GM23248 (cell line): ENCODE results near the gene CASK. TPM values are rescaled to one million over a fixed set of nuclear protein-coding genes. Genes with fewer than 3 reads are reported as not detected.

Experiments
- DNase-seq: peaks from one replicate; pipeline ENCODE4 v3.0.0-alpha.2; 2015
- H2AFZ ChIP-seq: fragments of 200-600 bp; sonication (generic); 2 replicates; pipeline ENCODE4 v1.6.1; 2016; ENCODE audit warnings: antibody characterized with exemption
- H3F3A ChIP-seq: fragments of 200-600 bp; sonication (generic); 2 replicates; pipeline ENCODE4 v1.6.1; 2016; ENCODE audit warnings: mild to moderate bottlenecking, antibody characterized with exemption, mixed run types; ENCODE audit not compliant: insufficient read depth
- H3K27ac ChIP-seq: fragments of 200-600 bp; sonication (generic); 2 replicates; pipeline ENCODE4 v1.5.1; 2016; ENCODE audit warnings: mild to moderate bottlenecking
- H3K27me3 ChIP-seq: fragments of 200-600 bp; sonication (generic); replicated peaks from 2 replicates; pipeline ENCODE4 v1.6.1; 2016; ENCODE audit warnings: mild to moderate bottlenecking; ENCODE audit not compliant: insufficient read depth
- H3K36me3 ChIP-seq: fragments of 200-600 bp; sonication (generic); 2 replicates; pipeline ENCODE4 v1.6.1; 2016; ENCODE audit warnings: low read depth, mild to moderate bottlenecking
- H3K4me1 ChIP-seq: fragments of 200-600 bp; sonication (generic); 2 replicates; pipeline ENCODE4 v1.6.1; 2016; ENCODE audit warnings: mild to moderate bottlenecking; ENCODE audit not compliant: insufficient read depth
- H3K4me2 ChIP-seq: fragments of 200-600 bp; sonication (generic); one replicate; pipeline ENCODE4 v1.6.1; 2016; ENCODE audit warnings: mild to moderate bottlenecking; ENCODE audit not compliant: unreplicated experiment
- H3K4me3 ChIP-seq: fragments of 200-600 bp; sonication (generic); 2 replicates; pipeline ENCODE4 v1.5.1; 2016; ENCODE audit warnings: mild to moderate bottlenecking
- H3K79me2 ChIP-seq: fragments of 200-600 bp; sonication (generic); 2 replicates; pipeline ENCODE4 v1.6.1; 2016; ENCODE audit warnings: mild to moderate bottlenecking; ENCODE audit not compliant: insufficient read depth
- H3K9ac ChIP-seq: fragments of 200-600 bp; sonication (generic); 2 replicates; pipeline ENCODE4 v1.6.1; 2016; ENCODE audit warnings: mild to moderate bottlenecking
- H3K9me2 ChIP-seq: fragments of 200-600 bp; sonication (generic); 2 replicates; pipeline ENCODE4 v1.6.1; 2016; ENCODE audit warnings: mixed run types, mild to moderate bottlenecking, moderate library complexity; ENCODE audit not compliant: insufficient read depth
- H3K9me3 ChIP-seq: fragments of 200-600 bp; sonication (generic); one replicate; pipeline ENCODE4 v1.6.1; 2017; ENCODE audit warnings: low read depth
- H4K20me1 ChIP-seq: fragments of 200-600 bp; sonication (generic); 2 replicates; pipeline ENCODE4 v1.6.0; 2016; ENCODE audit not compliant: insufficient read depth
- EZH2 ChIP-seq: fragments of 200-600 bp; sonication (generic); IDR thresholded peaks from 2 replicates; pipeline ENCODE4 v1.6.1; 2018; ENCODE audit warnings: antibody characterized with exemption, mild to moderate bottlenecking; ENCODE audit not compliant: insufficient read depth, poor library complexity, severe bottlenecking
- EZH2phosphoT487 ChIP-seq: fragments of 200-600 bp; sonication (generic); IDR thresholded peaks from 2 replicates; pipeline ENCODE4 v1.6.1; 2018; ENCODE audit warnings: antibody characterized with exemption, moderate library complexity, mild to moderate bottlenecking, low read depth; ENCODE audit not compliant: insufficient read depth
- WGBS, 2 experiments: methylation state at CpG; one replicate each; pipeline ENCODE4 v1.1.6; 2015 to 2017; ENCODE audit warnings: low lambda C conversion rate in 2 of 2, low coverage in 1 of 2; ENCODE audit errors: missing lambda C conversion rate in 2 of 2; 5-methylcytosine and 5-hydroxymethylcytosine counted together
- in situ Hi-C: fragments of 300-500 bp; cut with MboI; formaldehyde crosslinking; loops from 2 replicates; pipeline ENCODE4 v1.15.0; 2020
- polyA plus RNA-seq: library from polyadenylated mRNA; unstranded; fragments of >200 nt; fragmentation: Nextera tagmentation; extraction: Ambion mirVana; gene quantifications from 2 replicates; pipeline ENCODE4 v1.2.1, GENCODE V29; 2016
- total RNA-seq: library from RNA; depleted of rRNA; stranded (reverse); fragments of >200 nt; shearing (Covaris generic); gene quantifications from 2 replicates; pipeline ENCODE4 v1.2.3, GENCODE V29; 2014

CASK gene
- total and polyA plus RNA-seq, 2 experiments from 2014 or later = 2.5 to 29.2 TPM

GRCh38 chrX:41604766-41605543 lies 318.4 kb downstream of the CASK start:
- no peaks in the 10 kb centered on the region for H3K79me2 ChIP-seq

DNA sequence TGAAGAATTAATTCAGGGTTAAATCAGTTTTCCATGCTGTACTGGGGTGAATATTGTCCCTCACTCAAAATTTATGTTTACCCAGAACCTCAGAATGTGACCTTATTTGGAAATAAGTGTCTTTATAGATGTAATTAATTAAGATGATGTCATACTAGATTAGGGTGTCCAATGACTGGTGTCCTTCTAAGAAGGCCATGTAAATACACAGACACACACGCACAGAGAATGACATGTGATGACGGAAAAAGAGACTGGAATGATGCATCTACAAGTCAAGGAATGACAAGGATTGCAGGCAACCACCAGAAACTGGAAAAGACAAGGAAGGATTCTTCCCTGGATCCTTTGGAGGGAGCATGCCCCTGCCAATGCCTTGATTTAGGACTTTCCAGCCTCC lies 319.2 kb downstream of the CASK start:
- in situ Hi-C loops = no loop called here
- Histone ChIP-seq H3F3A (0 out of 2 replicates have a peak, but pooled peaks cover 6% of the 10 kb centered on the region), H3K79me2 (no peaks in the 10 kb centered on the region), H4K20me1 (no peaks in the 10 kb centered on the region), H3K36me3 (no peaks in the 10 kb centered on the region), H3K9me3 (no peaks in the 10 kb centered on the region), H3K9me2 (no peaks in the 10 kb centered on the region), H3K9ac (no peak overlapping the region), H3K27ac (no peak overlapping the region), H3K27me3 (no peaks in the 10 kb centered on the region), H2AFZ (no peak overlapping the region), H3K4me2 (no peak overlapping the region), H3K4me1 (peaks cover 15% of the 10 kb centered on the region), H3K4me3 (no peak overlapping the region)
- 100% methylated on average over 2 of the region's 2 CpGs for WGBS, 2 experiments
- DNase-seq = no peak
- no peak for TF ChIP-seq EZH2phosphoT487
- TF ChIP-seq EZH2 = no peak

More at GRCh38 chrX:41604766-41605543, 318.4 kb downstream of the CASK start:
- H3K27me3 ChIP-seq = no peaks in the 10 kb centered on the region
- no peak overlapping the region for H3K4me2 ChIP-seq
- no peaks in the 10 kb centered on the region for H3K36me3 ChIP-seq
- H3K9me2 ChIP-seq = no peaks in the 10 kb centered on the region
- no peak for DNase-seq
- no peak overlapping the region for H2AFZ ChIP-seq
- peaks cover 9% of the 10 kb centered on the region for H3K4me1 ChIP-seq
- TF ChIP-seq EZH2 = no peak
- no peak for TF ChIP-seq EZH2phosphoT487
- in situ Hi-C loops = no loop called here
- 89% methylated on average over 1 of the region's 1 CpG; no CpG with 5 or more reads in 1 of the 2 experiments for WGBS, 2 experiments
- H3K27ac ChIP-seq = no peak overlapping the region
- H3K9ac ChIP-seq = no peak overlapping the region
- H3F3A ChIP-seq = 0 out of 2 replicates have a peak, but pooled peaks cover 4% of the 10 kb centered on the region
- no peaks in the 10 kb centered on the region for H3K9me3 ChIP-seq
- H4K20me1 ChIP-seq = no peaks in the 10 kb centered on the region
- no peak overlapping the region for H3K4me3 ChIP-seq

DNA sequence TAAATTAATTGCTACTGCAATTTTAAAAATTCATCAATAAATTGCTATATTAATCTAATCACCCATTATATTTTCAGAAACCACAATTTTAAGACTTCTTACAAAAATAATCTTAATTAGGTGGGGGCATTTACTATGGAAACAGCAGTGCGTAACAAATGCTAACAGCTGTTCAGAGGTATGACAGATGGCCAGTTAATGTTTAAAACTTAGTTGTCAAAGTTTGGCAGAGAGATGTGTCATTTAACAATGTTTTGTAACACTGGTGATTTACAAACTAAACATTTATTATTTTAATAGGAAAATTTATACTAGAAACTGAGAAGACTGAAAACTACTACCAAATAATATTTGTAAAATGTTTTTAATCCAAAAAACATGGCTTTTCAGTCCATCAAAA lies 319.8 kb downstream of the CASK start:
- Histone ChIP-seq H3K4me2 (no peak overlapping the region), H3K27me3 (no peaks in the 10 kb centered on the region), H4K20me1 (no peaks in the 10 kb centered on the region), H3F3A (0 out of 2 replicates have a peak, but pooled peaks cover 6% of the 10 kb centered on the region), H3K9me3 (no peaks in the 10 kb centered on the region), H3K9me2 (no peaks in the 10 kb centered on the region), H3K9ac (no peak overlapping the region), H3K4me1 (peaks cover 15% of the 10 kb centered on the region), H3K4me3 (no peak overlapping the region), H3K27ac (no peak overlapping the region), H2AFZ (no peak overlapping the region), H3K36me3 (no peaks in the 10 kb centered on the region), H3K79me2 (no peaks in the 10 kb centered on the region)
- TF ChIP-seq EZH2phosphoT487 (no peak), EZH2 (no peak)
- in situ Hi-C loops = no loop called here
- no peak for DNase-seq
- 67 to 85% methylated on average over 1 of the region's 1 CpG for WGBS, 2 experiments

DNA sequence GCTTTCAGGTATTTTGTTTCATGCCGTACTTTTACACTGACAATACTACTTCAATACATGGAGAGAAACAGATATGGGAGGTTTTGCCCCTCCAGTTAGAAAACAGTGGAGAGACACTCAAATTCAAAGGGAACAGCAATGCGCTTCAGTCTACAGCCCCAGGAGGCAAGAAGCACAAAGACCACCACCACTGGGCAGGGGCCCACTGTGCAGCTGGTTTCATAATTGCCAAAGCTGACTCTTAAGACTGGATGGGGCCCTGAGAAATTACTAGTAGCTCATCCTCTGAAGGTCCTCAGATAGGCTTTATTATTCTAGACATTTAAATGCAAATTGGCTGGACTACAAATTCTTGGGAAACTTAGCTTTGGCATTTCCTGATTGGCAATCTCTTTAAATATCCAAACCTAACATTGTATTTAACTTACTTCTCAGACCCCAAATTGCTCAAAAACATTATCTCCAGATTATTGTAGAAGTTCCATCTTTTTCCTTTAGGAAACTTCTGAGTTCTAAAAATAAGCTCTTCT lies 320.5 kb downstream of the CASK start:
- Histone ChIP-seq H3F3A (0 out of 2 replicates have a peak, but pooled peaks cover 6% of the 10 kb centered on the region), H3K9me3 (no peaks in the 10 kb centered on the region), H3K79me2 (no peaks in the 10 kb centered on the region), H3K27me3 (no peaks in the 10 kb centered on the region), H3K4me2 (no peak overlapping the region), H2AFZ (no peak overlapping the region), H3K9me2 (no peaks in the 10 kb centered on the region), H3K36me3 (no peaks in the 10 kb centered on the region), H3K9ac (no peak overlapping the region), H4K20me1 (no peaks in the 10 kb centered on the region), H3K4me1 (peaks cover 15% of the 10 kb centered on the region), H3K27ac (no peak overlapping the region), H3K4me3 (no peak overlapping the region)
- 94 to 100% methylated on average over 2 of the region's 2 CpGs for WGBS, 2 experiments
- in situ Hi-C loops = no loop called here
- TF ChIP-seq EZH2phosphoT487 = no peak
- TF ChIP-seq EZH2 = no peak
- DNase-seq = peak; percentile 18
